Endodermal cell (in vitro differentiated cells): ENCODE results near the gene ZNRF3. TPM values are rescaled to one million over a fixed set of nuclear protein-coding genes. Genes with fewer than 3 reads are reported as not detected.

Source experiments
- DNase-seq: peaks from one replicate; pipeline ENCODE4 v3.0.0-alpha.2; 2017
- H3K27ac ChIP-seq: 2 replicates; pipeline ENCODE4 v1.5.1; 2013; ENCODE audit warnings: mild to moderate bottlenecking, low read depth, low read length, moderate library complexity
- H3K27me3 ChIP-seq: 2 replicates; pipeline ENCODE4 v1.6.1; 2013; ENCODE audit warnings: mild to moderate bottlenecking, low read length, moderate library complexity; ENCODE audit not compliant: insufficient read depth, control insufficient read depth, poor library complexity, severe bottlenecking
- H3K36me3 ChIP-seq: 2 replicates; pipeline ENCODE4 v1.7.0; 2013; ENCODE audit warnings: mild to moderate bottlenecking, low read length, moderate library complexity; ENCODE audit not compliant: control insufficient read depth, insufficient read depth
- H3K4me1 ChIP-seq: one replicate; pipeline ENCODE4 v1.7.0; 2013; ENCODE audit warnings: low read length; ENCODE audit not compliant: control insufficient read depth, insufficient read depth
- H3K4me3 ChIP-seq: 2 replicates; pipeline ENCODE4 v1.5.1; 2013; ENCODE audit warnings: mild to moderate bottlenecking, low read length, moderate library complexity
- H3K9ac ChIP-seq: 2 replicates; pipeline ENCODE4 v1.6.1; 2013; ENCODE audit warnings: mild to moderate bottlenecking, low read length, moderate library complexity; ENCODE audit not compliant: poor library complexity, severe bottlenecking; ENCODE audit errors: extremely low read depth
- H3K9me3 ChIP-seq: 2 replicates; pipeline ENCODE4 v1.6.1; 2013; ENCODE audit warnings: mild to moderate bottlenecking, low read length, moderate library complexity; ENCODE audit not compliant: control insufficient read depth
- H3K27ac Mint-ChIP-seq: 2 replicates; pipeline ENCODE4 v1.8.0; 2020; ENCODE audit warnings: mixed read lengths
- H3K27me3 Mint-ChIP-seq: 2 replicates; pipeline ENCODE4 v1.8.0; 2021; ENCODE audit warnings: mild to moderate bottlenecking, mixed read lengths; ENCODE audit not compliant: insufficient read depth
- H3K36me3 Mint-ChIP-seq: 2 replicates; pipeline ENCODE4 v1.8.0; 2020; ENCODE audit warnings: low read depth, mixed read lengths
- H3K4me1 Mint-ChIP-seq: 2 replicates; pipeline ENCODE4 v1.8.0; 2020; ENCODE audit warnings: mixed read lengths
- H3K4me3 Mint-ChIP-seq: 2 replicates; pipeline ENCODE4 v1.8.0; 2020; ENCODE audit warnings: mild to moderate bottlenecking, moderate library complexity, mixed read lengths
- H3K9me3 Mint-ChIP-seq: 2 replicates; pipeline ENCODE4 v1.8.0; 2020; ENCODE audit warnings: mild to moderate bottlenecking, mixed read lengths
- CTCF ChIP-seq: fragments of 200-600 bp; sonication (generic); conservative IDR thresholded peaks from 2 replicates; pipeline ENCODE4 v1.5.0; 2021; ENCODE audit warnings: antibody characterized with exemption, mild to moderate bottlenecking
- WGBS, 2 experiments: methylation state at CpG; one replicate each; pipeline versions ENCODE4 v1.1.5 to v1.1.7; 2013; ENCODE audit warnings: missing lambda C conversion rate in 2 of 2, mixed read lengths in 1 of 2; ENCODE audit not compliant: insufficient coverage in 1 of 2, insufficient read length in 1 of 2; 5-methylcytosine and 5-hydroxymethylcytosine counted together
- total RNA-seq, 2 donors: library from RNA; stranded (reverse); fragmentation: NEBNext Ultra II Directional in 1 of 2; extraction: Animal tissue kit (Norgen Biotek cat#: 25700) in 1 of 2; gene quantifications; 2 replicates in 1 of 2; 3 replicates in 1 of 2; pipeline ENCODE4 v1.2.1, GENCODE V29; 2021

Gene ZNRF3
- total RNA-seq, 2 donors from 2014 or later, result 15.8 to 19.8 TPM

GRCh38 chr22:28949788-28950187 is 66.4 kb downstream of the ZNRF3 start:
- Histone ChIP-seq H3K9ac (no peak overlapping the region), H3K27me3 (no peaks in the 10 kb centered on the region), H3K9me3 (peaks cover 15% of the 10 kb centered on the region), H3K36me3 (peaks cover 6% of the 10 kb centered on the region), H3K4me1 (no peaks in the 10 kb centered on the region), H3K4me3 (no peak overlapping the region), H3K27ac (no peak overlapping the region)
- H3K4me3 Mint-ChIP-seq, result no peak overlapping the region
- DNase-seq, result no peak
- WGBS, 2 experiments, result 74 to 87% methylated on average over 2 to 5 of the region's 5 CpGs
- no peak for TF ChIP-seq CTCF
- H3K36me3 Mint-ChIP-seq, result peaks cover 20% of the 10 kb centered on the region
- H3K27me3 Mint-ChIP-seq, result no peaks in the 10 kb centered on the region
- H3K9me3 Mint-ChIP-seq, result peaks cover 14% of the 10 kb centered on the region
- H3K27ac Mint-ChIP-seq, result no peak overlapping the region
- H3K4me1 Mint-ChIP-seq, result peaks cover 31% of the 10 kb centered on the region

GRCh38 chr22:28950617-28951411 is 67.4 kb downstream of the ZNRF3 start:
- Histone ChIP-seq H3K27ac (no peak overlapping the region), H3K4me1 (no peaks in the 10 kb centered on the region), H3K9ac (no peak overlapping the region), H3K27me3 (no peaks in the 10 kb centered on the region), H3K36me3 (peaks cover 9% of the 10 kb centered on the region), H3K9me3 (peaks cover 15% of the 10 kb centered on the region), H3K4me3 (no peak overlapping the region)
- peaks cover 14% of the 10 kb centered on the region for H3K9me3 Mint-ChIP-seq
- peaks cover 17% of the 10 kb centered on the region for H3K36me3 Mint-ChIP-seq
- DNase-seq, result no peak
- peaks cover 31% of the 10 kb centered on the region for H3K4me1 Mint-ChIP-seq
- TF ChIP-seq CTCF, result peak; percentile 48
- 89 to 98% methylated on average over 7 of the region's 7 CpGs for WGBS, 2 experiments
- no peak overlapping the region for H3K4me3 Mint-ChIP-seq
- H3K27ac Mint-ChIP-seq, result no peak overlapping the region
- no peaks in the 10 kb centered on the region for H3K27me3 Mint-ChIP-seq

- Histone ChIP-seq H3K27ac (peak overlapping the region; percentile 27), H3K9me3 (peaks cover 11% of the 10 kb centered on the region), H3K4me3 (no peak overlapping the region), H3K27me3 (no peaks in the 10 kb centered on the region), H3K4me1 (peaks cover 2% of the 10 kb centered on the region), H3K36me3 (peaks cover 9% of the 10 kb centered on the region), H3K9ac (no peak overlapping the region)
- DNase-seq, result no peak
- TF ChIP-seq CTCF, result no peak
- Mint-ChIP-seq H3K4me1 (peaks cover 32% of the 10 kb centered on the region), H3K4me3 (no peak overlapping the region), H3K9me3 (peaks cover 7% of the 10 kb centered on the region), H3K36me3 (peaks cover 11% of the 10 kb centered on the region), H3K27me3 (no peaks in the 10 kb centered on the region), H3K27ac (no peak overlapping the region)
- WGBS, 2 experiments, result 92 to 100% methylated on average over 4 to 7 of the region's 7 CpGs
Observed at GRCh38 chr22:28951530-28951929, 68.2 kb downstream of the ZNRF3 start.
